ENCODE data around the gene THAP11.
A peak's percentile ranks its signal among the peaks of the same experiment; 100 is the strongest.
"Not testable (repeated sequence)": the region's sequence is repeated elsewhere in the genome, so short reads cannot be mapped to it uniquely, and the experiment has no call there.

THAP11 gene

GRCh38 chr16:67841816-67842508 is at the start of gene THAP11:
Gene THAP11 (plus strand): TSS chr16:67842320. CDS start chr16:67842555, 235 bp downstream.
- peak; percentile 91 for DNase-seq

DNA sequence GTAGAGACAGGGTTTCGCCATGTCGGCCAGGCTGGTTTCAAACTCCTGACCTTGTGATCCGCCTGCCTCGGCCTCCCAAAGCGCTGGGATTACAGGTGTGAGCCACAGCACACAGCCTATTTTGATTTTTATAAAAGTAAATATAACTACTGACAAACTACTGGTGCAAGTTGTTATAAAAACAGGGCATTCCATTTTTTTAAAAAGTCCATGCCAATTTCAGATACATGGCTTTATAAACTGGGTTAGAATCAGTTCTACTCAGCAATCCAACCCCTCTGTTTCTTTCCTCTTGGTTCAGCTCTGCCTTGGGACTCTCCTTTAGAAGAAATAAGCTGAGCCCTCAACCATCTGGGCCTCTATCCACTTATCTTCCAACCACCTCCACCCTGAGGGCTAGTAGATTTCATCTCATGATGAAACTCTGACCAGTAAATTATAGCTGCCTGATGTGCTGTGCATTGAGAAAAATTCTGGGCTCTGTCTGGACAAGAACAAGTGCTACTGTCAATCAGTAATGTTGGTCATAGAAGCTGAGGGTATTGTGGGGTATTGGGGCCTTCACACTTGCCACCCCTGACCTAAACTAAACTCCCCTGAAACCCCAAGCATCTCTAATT is 45.9 kb upstream of the THAP11 start:
- DNase-seq: no peak

GRCh38 chr16:67800338-67800926 is 41.7 kb upstream of the THAP11 start:
- no peak for DNase-seq

- DNase-seq: no peak
Observed at GRCh38 chr16:67801241-67801640, 40.9 kb upstream of the THAP11 start.

DNA sequence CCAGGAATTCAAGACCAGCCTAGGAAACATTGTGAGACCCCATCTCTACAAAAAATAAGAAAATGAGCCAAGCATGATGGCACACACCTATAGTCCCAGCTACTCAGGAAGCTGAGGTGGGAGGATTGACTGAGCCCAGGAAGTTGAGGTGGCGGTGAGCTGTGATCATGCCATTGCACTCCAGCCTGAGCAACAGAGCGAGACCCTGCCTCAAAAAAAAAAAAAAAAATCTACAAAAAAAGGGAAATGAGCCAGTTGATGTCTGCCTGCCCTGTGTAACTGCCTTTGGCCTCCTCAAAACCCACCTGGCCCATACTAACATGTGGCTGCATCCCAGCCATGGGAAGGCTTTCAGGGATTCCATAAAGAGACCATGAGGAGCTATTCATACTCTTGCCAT is 40.2 kb upstream of the THAP11 start:
- no peak for DNase-seq

GRCh38 chr16:67803894-67804293 is 38.2 kb upstream of the THAP11 start:
- DNase-seq: no peak

DNA sequence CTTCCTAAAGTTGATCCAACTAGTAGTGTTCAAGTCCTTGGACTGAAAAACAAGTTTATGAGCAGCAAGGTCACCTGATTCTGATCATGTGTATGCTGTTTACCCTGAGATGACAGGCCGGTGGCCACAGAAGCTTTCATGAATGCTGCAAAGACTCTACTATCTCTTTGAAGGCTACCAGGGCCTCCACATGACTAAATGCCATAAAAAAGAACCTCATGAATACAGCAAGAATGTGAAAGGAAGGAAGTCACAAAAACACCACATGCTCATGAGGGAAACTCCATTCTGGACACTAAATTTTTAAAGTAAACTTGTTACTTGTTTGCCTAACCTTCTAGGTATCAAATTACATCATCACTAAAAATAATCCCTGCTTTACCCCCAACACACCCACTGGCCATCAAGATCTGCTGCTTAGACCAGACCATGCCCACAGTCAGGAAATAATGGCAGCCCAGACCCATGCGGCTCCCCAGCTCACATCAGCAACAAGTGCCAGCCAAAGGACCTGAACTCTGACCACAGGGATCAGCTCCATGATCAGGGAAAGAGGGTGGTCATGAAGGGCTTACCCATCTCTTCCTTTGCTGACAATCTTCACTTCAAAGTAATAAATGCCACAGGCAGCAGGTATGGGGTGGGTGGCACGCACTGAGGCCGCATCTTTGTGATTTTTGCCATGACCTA is 37.1 kb upstream of the THAP11 start:
- DNase-seq: no peak

DNA sequence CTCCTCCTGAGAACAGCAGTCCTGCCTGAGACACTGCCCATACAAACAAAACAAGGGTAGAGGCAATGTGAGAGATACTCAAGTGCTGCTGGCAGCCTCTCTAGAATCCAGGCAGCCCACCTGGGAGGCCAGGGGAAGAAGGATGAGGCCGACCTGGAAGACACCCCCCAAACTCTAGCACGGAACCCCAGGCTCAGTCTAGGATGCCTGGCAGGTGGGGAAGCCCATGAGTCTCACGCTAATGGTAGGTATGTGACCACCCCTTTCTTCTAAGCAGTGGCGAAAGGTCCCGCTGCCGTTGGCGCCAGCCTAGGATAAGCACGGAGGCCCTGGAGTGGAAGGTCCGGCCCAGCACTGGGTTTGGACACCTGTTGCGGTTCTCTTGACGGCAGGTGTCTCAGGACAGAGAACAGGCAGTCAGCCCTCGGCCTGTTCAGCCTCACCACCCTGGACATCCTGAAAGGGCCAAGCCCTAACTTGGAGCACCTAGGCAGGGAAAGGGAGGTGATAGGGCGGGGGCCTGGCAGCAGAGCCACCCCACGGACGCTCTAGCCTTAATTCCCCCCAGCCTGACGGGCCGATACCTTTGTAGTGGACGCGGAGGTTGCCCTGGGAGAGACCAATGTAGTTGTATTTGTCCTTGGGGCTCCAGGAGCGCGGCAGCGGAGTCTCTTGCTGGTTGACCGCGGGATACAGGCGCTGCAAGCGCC is 36.2 kb upstream of the THAP11 start:
- DNase-seq: no peak

- DNase-seq: peak; percentile 95
Observed at GRCh38 chr16:67806428-67807147, 35.5 kb upstream of the THAP11 start, which contains the start of the genes RANBP10 and TSNAXIP1. Gene RANBP10 (minus strand): TSS chr16:67806560. CDS start chr16:67806536, 24 bp downstream. Gene TSNAXIP1 (plus strand): TSS chr16:67806889. CDS start chr16:67807150, 261 bp downstream.

DNA sequence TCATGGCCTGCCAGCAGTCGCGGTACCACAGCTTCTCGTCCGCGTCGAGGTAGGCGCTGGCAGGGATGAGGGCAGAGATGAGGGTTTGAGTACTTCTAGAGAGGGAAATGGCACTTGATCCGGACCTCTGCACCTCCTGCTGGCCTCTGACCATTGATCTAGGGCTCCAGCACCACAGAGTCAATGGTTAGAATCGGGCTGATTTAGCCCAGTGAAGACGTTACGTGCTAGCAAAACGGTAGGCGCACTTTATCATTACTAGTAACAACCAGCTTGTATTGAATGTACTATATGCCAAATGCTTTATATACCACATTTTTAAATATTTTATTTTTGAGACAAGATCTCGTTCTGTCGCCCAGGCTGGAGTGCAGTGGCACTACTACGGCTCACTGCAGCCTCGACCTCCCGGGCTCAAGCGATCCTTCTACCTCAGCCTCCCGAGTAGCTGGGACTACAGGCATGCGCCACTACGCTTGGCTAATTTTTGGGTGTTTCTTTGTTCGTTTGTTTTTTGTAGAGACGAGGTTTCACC is 34.9 kb upstream of the THAP11 start:
- no peak for DNase-seq

- DNase-seq: no peak
Observed at GRCh38 chr16:67811899-67812298, 30.2 kb upstream of the THAP11 start.

- DNase-seq: no peak
Observed at GRCh38 chr16:67814567-67814966, 27.6 kb upstream of the THAP11 start.

DNA sequence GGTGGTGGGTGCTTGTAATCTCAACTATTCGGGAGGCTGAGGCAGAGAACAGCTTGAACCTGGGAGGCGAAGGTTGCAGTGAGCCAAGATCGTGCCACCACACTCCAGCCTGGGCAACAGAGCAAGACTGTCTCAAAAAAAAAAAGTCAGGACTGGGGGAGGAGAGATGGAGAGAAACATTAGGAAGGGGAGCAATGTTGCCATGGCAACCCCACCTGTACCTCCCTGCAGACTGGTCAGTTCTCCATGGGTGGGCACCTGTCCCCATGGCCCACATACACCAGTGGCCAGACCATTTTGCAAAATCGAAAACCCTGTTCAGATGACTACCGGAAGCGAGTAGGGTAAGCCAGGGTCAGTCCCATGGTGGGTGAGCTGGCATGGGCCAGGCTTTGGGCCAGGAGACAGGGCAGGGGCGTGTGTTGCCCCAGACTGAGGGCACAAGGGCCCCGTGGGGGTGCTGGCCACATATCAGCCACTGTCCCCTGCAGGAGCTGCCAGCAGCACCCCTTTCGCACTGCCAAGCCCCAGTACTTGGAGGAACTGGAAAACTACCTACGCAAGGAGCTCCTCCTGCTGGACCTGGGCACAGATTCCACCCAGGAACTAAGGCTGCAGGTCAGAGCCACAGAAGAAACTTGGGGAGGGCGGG is 21.4 kb upstream of the THAP11 start:
- no peak for DNase-seq

- DNase-seq: no peak
Observed at GRCh38 chr16:67822511-67822910, 19.6 kb upstream of the THAP11 start.

DNA sequence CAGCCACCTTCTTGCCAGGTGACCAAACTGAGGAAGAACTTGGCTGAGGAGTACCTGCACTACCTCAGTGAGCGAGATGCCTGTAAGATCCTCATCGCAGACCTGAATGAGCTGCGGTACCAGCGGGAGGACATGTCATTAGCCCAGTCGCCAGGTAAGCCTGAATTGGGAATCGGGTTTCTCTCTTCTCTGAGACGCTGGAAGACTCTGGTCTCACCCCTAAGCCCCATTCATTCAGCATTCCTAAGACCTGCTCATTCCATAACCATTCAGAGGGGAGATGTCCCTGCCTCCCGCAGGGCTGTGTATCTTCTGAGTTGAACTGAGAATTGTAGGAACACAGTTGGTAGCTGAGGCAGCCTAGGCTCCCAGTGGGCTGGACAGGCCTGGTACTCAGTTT is 17.0 kb upstream of the THAP11 start:
- no peak for DNase-seq

DNA sequence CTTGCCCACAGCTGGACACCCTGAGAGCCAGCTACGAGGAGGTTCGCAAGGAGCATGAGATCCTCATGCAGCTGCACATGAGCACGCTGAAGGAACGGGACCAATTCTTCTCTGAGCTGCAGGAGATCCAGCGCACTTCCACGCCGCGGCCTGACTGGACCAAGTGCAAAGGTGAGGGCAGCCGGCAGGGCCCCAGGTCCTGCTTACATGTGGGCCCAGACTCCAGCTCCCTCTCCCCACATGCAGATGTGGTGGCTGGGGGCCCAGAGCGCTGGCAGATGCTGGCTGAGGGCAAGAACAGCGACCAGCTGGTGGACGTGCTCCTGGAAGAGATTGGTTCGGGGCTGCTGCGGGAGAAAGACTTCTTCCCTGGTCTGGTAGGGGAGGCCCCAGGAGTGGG is 16.2 kb upstream of the THAP11 start:
- no peak for DNase-seq

DNA sequence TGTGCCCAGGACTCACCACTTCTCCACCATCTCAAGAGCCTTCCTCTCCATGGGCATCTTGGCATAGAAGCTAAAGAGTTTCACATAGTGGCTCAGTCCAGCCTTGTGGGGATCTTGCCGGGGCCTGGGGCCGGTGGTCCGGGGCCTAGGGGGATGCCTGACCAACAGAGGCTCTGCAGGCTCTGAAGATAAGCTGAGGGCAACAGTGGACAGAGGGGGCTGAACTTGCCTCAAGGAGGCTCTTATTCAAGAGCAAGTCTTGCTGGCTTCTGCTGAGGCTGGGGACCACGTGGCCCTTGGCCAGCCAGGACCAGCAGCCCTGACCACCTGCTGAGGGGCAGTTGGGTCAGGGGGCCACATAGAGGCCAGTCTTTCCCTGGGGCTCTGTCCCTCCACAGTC is 13.5 kb upstream of the THAP11 start:
- DNase-seq: no peak

DNA sequence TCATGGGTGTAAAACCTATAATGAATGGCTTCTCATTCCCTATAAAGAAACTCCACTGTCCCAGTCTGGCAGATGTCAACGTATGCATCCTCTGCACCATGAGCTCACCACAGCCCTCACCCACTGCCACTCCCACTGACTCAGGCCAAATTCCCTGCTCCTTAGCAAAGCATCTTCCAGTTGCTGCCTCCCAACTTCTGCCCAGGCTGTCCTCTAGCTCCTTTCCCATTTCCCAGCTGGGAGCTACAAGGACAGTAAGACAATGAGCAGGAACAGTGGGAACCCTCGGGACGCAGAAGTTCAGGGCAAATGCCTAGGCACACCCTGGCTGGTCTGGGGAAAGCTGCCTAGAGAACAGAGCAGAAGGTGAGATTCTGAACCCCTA is 9.1 kb upstream of the THAP11 start:
- DNase-seq: no peak

DNA sequence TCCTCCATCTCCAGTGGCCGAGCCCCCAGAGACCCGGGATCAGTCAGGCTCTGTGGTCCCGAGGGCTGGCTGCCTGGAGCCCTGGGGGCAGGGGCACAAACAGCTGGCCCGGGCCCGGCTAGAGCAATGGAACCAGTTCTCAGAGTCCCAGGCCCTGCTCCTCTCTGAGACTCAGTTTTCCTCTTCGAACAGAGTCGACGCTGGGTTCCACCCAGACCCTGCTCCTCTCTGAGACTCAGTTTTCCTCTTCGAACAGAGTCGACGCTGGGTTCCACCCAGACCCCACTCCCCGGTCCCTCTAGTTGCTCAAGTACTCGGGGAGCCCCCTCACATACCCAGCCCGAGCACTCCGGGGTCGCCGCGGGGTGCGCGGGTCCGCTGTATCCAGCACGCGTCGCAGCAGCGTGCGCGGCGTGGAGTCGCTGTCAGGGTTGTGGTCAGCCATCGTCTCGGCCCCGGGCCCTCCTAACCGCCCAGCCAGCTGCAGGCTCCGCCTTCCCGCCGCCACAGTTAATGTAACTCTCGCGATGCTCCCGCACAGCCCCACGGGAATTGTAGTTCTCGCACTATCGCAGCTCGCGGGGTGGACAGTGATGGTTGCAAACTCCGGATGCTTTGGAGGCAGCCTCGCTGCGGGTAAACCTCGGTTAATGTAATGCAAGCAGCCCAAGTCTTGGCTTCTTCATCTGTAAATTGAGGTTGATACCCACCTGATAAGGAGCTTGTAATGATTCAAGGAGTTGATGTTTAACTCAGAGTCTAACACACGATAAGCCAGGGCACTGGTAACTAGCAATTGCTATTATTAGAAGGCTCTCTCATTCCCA is 8.5 kb upstream of the THAP11 start:
- peak; percentile 83 for DNase-seq

DNA sequence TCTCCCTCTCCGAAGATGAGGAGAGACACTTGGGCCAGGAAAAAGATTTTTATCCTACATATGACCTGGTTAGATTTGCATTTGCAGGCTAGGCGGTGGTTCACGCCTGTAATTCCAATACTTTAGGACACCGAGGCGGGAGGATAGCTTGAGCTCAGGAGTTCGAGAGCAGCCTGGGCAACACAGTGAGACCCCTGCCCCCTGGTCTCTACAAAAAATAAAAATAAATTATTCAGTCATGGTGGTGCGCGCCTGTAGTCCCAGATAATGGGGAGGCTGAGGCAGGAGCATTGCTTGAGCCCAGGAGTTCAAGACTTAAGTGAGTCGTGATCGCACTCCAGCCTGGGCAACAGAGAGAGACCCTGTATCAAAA is 7.9 kb upstream of the THAP11 start:
- DNase-seq: no peak

DNA sequence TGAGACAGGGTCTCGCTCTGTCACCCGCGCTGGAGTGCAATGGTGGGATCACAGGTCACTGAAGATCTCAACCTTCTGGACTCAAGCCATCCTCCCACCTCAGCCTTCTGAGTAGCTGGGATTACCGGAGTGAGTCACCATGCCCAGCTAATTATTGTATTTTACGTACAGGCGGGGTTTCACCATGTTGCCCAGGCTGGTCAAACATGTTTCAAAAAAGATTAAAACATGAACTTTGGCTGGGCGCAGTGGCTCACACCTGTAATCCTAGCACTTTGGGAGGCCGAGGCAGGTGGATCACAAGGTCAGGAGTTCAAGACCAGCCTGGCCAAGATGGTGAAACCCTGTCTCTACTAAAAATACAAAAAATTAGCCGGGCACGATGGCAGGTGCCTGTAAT is 4.9 kb upstream of the THAP11 start:
- not testable (repeated sequence) for DNase-seq
